H1 (cell line): ENCODE measurements around the gene HLA-A. TPM values are rescaled to one million over a fixed set of nuclear protein-coding genes. Genes with fewer than 3 reads are reported as not detected.

Experiments
- CHD2 ChIP-seq: IDR thresholded peaks from 2 replicates; pipeline ENCODE4 v1.6.1; 2012; ENCODE audit warnings: low read length, improper control_type of control experiment
- MAFK ChIP-seq: IDR thresholded peaks from 2 replicates; pipeline ENCODE4 v1.6.1; 2012; ENCODE audit warnings: low read depth, mild to moderate bottlenecking, improper control_type of control experiment, low read length
- RBBP5 ChIP-seq: IDR thresholded peaks from 2 replicates; pipeline ENCODE4 v1.7.1; 2012; ENCODE audit warnings: low read depth, mild to moderate bottlenecking, inconsistent platforms, low read length, moderate library complexity, borderline replicate concordance
- RFX5 ChIP-seq: IDR thresholded peaks from 2 replicates; pipeline ENCODE4 v1.6.1; 2011; ENCODE audit warnings: low read depth, low read length, improper control_type of control experiment, borderline replicate concordance
- RNF2 ChIP-seq: fragments of 200-900, 300-1000 bp; sonication (generic); IDR thresholded peaks from 2 replicates; pipeline ENCODE4 v1.7.1; 2016; ENCODE audit warnings: borderline replicate concordance, low read depth, mild to moderate bottlenecking, antibody characterized with exemption, low read length; ENCODE audit not compliant: poor library complexity, severe bottlenecking; ENCODE audit errors: missing control alignments
- SAP30 ChIP-seq: fragments of 300-600 bp; sonication (generic); IDR thresholded peaks from 2 replicates; pipeline ENCODE4 v1.7.1; 2012; ENCODE audit warnings: low read length, moderate library complexity, mild to moderate bottlenecking, inconsistent platforms; ENCODE audit not compliant: insufficient read depth, insufficient replicate concordance
- ZNF274 ChIP-seq: IDR thresholded peaks from 2 replicates; pipeline ENCODE4 v1.7.0; 2012; ENCODE audit warnings: low read length, borderline replicate concordance; ENCODE audit errors: extremely low read depth
- polyA plus RNA-seq, 7 experiments: library from polyadenylated mRNA; depleted of rRNA in 3 of 7; stranded (reverse) in 5 of 7; unstranded in 2 of 7; fragments of >200 nt in 5 of 7; fragments of 200-250 nt in 2 of 7; gene quantifications; 1 replicate in 5 of 7; 2 replicates in 1 of 7; 4 replicates in 1 of 7; pipeline versions ENCODE4 v1.2.1 to v1.2.3, GENCODE V29; 2011 to 2013; ENCODE audit warnings: missing spikeins in 2 of 7, mixed read lengths in 2 of 7
- total RNA-seq: library from RNA; stranded (reverse); fragmentation: NEBNext Ultra II Directional; extraction: Animal tissue kit (Norgen Biotek cat#: 25700); gene quantifications from 2 replicates; pipeline ENCODE4 v1.2.1, GENCODE V29; 2021
- TF ChIP-seq, protein P1 (sequence below): fragments of 300-600 bp; sonication (generic); IDR thresholded peaks from 2 replicates; pipeline ENCODE4 v1.7.1; 2012; ENCODE audit warnings: low read length, moderate library complexity, mild to moderate bottlenecking, inconsistent platforms; ENCODE audit not compliant: insufficient replicate concordance

The HLA-A gene
- total and polyA plus RNA-seq, 2 of the 8 experiments (the other 6 are each of a cell fraction or from before 2014, with no cell fraction given), result 221 to 474 TPM

DNA sequence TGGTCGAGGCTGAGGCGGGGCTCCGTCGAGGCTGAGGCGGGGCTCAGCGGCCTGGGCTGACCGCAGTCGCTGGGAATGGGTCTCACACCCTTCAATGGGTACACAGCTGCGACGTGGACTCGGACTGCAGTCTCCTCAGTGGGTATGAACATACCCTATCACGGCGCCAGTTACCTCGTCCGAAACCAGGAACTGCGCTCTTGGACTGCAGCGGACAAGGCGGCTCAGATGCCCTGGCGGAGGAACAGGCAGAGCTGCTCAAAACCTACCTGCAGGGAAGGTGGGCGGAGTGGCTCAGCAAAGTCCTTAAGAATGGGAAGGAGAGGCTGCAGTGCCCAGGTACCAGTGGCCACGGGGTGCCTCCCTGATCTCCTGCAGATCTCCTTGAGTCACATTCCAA is 14.2 kb downstream of the HLA-A start (continued):
- TF ChIP-seq, protein P1, sequence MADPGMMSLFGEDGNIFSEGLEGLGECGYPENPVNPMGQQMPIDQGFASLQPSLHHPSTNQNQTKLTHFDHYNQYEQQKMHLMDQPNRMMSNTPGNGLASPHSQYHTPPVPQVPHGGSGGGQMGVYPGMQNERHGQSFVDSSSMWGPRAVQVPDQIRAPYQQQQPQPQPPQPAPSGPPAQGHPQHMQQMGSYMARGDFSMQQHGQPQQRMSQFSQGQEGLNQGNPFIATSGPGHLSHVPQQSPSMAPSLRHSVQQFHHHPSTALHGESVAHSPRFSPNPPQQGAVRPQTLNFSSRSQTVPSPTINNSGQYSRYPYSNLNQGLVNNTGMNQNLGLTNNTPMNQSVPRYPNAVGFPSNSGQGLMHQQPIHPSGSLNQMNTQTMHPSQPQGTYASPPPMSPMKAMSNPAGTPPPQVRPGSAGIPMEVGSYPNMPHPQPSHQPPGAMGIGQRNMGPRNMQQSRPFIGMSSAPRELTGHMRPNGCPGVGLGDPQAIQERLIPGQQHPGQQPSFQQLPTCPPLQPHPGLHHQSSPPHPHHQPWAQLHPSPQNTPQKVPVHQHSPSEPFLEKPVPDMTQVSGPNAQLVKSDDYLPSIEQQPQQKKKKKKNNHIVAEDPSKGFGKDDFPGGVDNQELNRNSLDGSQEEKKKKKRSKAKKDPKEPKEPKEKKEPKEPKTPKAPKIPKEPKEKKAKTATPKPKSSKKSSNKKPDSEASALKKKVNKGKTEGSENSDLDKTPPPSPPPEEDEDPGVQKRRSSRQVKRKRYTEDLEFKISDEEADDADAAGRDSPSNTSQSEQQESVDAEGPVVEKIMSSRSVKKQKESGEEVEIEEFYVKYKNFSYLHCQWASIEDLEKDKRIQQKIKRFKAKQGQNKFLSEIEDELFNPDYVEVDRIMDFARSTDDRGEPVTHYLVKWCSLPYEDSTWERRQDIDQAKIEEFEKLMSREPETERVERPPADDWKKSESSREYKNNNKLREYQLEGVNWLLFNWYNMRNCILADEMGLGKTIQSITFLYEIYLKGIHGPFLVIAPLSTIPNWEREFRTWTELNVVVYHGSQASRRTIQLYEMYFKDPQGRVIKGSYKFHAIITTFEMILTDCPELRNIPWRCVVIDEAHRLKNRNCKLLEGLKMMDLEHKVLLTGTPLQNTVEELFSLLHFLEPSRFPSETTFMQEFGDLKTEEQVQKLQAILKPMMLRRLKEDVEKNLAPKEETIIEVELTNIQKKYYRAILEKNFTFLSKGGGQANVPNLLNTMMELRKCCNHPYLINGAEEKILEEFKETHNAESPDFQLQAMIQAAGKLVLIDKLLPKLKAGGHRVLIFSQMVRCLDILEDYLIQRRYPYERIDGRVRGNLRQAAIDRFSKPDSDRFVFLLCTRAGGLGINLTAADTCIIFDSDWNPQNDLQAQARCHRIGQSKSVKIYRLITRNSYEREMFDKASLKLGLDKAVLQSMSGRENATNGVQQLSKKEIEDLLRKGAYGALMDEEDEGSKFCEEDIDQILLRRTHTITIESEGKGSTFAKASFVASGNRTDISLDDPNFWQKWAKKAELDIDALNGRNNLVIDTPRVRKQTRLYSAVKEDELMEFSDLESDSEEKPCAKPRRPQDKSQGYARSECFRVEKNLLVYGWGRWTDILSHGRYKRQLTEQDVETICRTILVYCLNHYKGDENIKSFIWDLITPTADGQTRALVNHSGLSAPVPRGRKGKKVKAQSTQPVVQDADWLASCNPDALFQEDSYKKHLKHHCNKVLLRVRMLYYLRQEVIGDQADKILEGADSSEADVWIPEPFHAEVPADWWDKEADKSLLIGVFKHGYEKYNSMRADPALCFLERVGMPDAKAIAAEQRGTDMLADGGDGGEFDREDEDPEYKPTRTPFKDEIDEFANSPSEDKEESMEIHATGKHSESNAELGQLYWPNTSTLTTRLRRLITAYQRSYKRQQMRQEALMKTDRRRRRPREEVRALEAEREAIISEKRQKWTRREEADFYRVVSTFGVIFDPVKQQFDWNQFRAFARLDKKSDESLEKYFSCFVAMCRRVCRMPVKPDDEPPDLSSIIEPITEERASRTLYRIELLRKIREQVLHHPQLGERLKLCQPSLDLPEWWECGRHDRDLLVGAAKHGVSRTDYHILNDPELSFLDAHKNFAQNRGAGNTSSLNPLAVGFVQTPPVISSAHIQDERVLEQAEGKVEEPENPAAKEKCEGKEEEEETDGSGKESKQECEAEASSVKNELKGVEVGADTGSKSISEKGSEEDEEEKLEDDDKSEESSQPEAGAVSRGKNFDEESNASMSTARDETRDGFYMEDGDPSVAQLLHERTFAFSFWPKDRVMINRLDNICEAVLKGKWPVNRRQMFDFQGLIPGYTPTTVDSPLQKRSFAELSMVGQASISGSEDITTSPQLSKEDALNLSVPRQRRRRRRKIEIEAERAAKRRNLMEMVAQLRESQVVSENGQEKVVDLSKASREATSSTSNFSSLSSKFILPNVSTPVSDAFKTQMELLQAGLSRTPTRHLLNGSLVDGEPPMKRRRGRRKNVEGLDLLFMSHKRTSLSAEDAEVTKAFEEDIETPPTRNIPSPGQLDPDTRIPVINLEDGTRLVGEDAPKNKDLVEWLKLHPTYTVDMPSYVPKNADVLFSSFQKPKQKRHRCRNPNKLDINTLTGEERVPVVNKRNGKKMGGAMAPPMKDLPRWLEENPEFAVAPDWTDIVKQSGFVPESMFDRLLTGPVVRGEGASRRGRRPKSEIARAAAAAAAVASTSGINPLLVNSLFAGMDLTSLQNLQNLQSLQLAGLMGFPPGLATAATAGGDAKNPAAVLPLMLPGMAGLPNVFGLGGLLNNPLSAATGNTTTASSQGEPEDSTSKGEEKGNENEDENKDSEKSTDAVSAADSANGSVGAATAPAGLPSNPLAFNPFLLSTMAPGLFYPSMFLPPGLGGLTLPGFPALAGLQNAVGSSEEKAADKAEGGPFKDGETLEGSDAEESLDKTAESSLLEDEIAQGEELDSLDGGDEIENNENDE, result no peak
- no peak for TF ChIP-seq ZNF274
- no peak for TF ChIP-seq CHD2
- no peak for TF ChIP-seq SAP30
- TF ChIP-seq MAFK, result no peak
- TF ChIP-seq RNF2, result no peak
- TF ChIP-seq RFX5, result no peak
- no peak for TF ChIP-seq RBBP5
